ENCODE data around the gene SYNGR3. TPM values are rescaled to one million over a fixed set of nuclear protein-coding genes. Genes with fewer than 3 reads are reported as not detected.

Gene SYNGR3
- total RNA-seq, 1 donor from 2014 or later, result 71.3 TPM

DNA sequence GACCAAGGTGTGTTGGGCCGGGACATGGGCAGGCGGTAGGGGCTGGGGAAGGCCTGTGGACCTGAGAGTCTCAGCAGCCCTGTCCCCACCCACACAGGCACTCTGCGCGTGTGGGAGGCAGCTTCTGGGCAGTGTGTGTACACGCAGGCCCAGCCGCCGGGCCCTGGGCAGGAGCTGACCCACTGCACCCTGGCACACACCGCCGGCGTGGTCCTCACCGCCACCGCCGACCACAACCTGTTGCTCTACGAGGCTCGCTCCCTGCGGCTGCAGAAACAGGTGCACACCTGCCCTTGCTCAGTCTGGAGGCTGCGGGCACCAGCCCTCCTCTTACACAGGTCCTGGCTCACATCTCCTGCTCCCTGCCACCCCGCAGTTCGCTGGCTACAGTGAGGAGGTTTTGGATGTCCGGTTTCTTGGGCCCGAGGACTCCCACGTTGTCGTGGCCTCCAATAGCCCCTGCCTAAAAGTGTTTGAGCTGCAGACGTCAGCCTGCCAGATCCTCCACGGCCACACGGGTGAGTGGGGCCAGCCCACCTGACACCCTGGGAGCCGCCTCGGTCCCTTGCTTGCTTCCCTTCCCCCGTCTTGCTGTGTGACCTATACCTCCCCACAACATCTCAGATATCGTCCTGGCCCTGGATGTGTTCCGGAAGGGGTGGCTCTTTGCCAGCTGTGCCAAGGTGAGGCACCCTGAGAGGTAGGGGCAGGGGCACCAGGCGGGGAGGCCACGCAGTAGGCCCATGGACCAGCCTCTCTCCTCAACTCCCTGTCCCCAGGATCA lies 14.1 kb upstream of the SYNGR3 start:
- FAIRE-seq (no peak), DNase-seq (ENCODE audit: low spot score in 2 of 2) (no peak)

DNA sequence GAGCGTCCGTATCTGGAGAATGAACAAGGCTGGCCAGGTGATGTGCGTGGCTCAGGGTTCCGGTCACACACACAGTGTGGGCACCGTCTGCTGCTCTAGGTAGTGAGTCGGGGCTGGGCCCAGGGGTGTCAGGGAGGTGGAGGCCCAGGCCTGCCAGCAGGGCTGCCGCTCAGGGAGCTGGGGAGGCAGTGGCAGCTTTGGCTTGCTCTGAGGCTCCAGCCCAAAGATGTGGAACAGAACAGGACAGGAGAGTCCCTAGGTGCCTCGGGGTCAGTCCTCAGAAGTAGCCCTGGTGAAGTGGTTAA lies 13.6 kb upstream of the SYNGR3 start:
- FAIRE-seq, result no peak
- DNase-seq (ENCODE audit: low spot score in 2 of 2), result no peak

DNA sequence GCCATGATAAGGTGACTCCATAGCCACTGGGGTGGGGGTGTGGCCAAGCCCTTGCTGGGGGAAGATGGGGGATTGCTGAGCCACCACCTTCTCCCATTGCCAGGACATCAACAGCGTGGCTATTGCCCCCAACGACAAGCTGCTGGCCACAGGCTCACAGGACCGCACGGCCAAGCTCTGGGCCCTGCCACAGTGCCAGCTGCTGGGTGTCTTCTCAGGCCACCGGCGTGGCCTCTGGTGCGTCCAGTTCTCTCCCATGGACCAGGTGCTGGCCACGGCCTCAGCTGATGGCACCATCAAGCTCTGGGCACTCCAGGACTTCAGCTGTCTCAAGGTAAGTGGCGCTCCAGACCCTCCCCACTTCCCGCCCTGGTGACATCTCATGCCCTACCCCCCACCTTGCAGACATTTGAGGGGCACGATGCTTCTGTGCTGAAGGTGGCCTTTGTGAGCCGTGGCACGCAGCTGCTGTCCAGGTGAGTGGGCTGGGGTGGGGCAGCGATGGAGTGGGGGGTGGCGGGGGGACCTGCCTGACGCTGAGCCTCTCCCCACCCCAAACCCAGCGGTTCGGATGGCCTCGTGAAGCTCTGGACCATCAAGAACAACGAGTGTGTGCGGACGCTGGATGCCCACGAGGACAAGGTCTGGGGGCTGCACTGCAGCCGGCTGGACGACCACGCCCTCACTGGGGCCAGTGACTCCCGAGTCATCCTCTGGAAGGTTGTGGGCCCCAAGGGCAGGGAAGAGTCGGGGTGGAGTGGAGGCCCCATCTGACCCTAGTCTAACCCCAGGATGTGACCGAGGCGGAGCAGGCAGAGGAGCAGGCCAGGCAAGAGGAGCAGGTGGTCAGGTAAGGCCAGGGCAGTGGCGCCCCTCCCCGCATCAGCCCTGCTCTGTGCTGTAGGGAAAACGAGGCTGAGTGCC lies 12.6 kb upstream of the SYNGR3 start:
- DNase-seq (ENCODE audit: low spot score in 2 of 2) (no peak), FAIRE-seq (no peak)

DNA sequence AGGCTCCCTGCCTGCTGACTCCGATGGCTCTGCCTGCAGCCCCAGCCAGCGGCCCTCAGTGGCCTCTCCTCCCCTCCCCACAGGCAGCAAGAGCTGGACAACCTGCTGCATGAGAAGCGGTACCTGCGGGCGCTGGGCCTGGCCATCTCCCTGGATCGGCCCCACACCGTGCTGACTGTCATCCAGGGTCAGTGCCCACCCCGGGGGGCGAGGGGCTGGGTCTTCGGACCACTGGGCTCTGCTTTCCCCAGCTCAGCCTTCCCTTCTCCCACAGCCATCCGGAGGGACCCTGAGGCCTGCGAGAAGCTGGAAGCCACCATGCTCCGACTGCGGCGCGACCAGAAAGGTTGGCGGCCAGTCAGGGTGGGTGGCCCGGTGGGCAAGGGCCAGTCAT lies 11.9 kb upstream of the SYNGR3 start:
- no peak for FAIRE-seq
- no peak for DNase-seq (ENCODE audit: low spot score in 2 of 2)

DNA sequence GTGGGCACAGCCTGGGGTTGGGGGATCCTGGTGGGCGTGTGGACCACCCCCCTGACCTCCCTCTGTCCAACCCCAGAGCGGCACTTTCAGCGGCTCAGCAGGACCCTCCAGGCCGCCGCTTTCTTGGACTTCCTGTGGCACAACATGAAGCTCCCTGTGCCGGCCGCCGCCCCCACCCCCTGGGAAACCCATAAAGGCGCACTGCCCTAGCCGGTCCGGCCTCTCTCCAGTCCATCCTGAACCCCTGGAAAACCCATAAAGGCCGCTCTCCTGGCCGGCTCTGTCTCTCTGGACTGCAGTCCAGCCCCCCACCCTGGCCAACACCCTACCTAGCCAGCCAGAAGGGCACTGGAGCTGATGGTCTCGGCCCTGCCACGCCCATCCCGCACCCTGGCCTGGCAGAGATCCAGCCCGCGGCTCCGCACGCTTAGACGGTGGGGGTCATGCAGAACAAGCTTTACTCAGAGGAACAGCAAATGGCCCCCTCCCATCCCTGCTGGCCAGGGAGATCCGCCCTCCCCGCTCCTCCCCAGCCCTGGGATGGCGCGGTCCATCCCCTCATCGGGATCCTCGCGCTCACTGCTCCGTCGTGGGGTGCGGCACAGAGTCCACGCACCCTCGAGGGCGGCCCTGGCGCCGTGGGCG lies 11.2 kb upstream of the SYNGR3 start:
- DNase-seq (ENCODE audit: low spot score in 2 of 2) (no peak), FAIRE-seq (no peak)

DNA sequence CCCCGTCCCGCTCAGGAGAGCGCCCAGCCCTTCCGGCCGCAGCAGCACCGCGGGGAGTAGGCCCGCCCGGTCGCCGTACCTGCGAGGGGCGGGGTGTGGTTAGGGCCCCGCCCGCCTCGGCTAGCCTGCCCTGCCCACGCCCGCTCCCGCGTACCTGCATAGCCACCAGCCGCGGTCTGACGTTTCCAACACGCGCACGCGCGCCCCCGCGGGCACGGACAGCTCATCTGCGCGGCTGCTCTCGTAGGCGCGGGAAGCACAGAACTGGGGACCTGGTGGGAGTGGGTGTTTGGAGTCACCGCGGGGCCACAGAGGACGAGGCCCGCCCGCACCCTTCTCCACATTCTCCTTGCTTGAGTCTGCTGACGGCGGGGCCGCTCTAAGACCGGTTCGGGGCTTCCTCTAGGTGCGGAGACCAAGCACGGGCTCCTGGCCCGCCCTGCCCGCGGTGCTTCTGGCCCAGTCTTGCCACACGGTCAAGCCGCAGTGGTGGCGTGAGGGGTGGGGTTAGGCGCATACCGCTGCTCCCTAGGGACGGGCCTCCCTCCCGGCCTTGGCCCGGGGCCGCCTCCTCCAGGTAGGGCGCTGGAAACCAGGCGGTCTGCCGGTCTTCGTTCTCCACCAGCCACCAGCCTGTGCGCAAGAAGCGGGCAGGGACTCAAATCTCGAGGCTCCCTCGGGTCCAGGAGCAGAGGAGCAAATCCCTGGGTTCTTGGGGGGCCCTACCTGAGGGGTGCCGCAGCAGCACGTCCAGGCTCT lies 10.3 kb upstream of the SYNGR3 start:
- FAIRE-seq (no peak), DNase-seq (ENCODE audit: low spot score in 2 of 2) (no peak)

GRCh38 chr16:1980030-1980769 lies 9.6 kb upstream of the SYNGR3 start:
- no peak for DNase-seq (ENCODE audit: low spot score in 2 of 2)
- FAIRE-seq, result no peak

GRCh38 chr16:1980770-1981087 lies 9.0 kb upstream of the SYNGR3 start:
- FAIRE-seq, result no peak

GRCh38 chr16:1981398-1981836 lies 8.4 kb upstream of the SYNGR3 start, which contains the start of gene NOXO1:
TSS of gene NOXO1 (minus strand) at chr16:1981469. CDS start at chr16:1981179, 290 bp downstream.
- no peak for DNase-seq (ENCODE audit: low spot score in 2 of 2)
- no peak for FAIRE-seq

More at GRCh38 chr16:1980770-1981087, 9.0 kb upstream of the SYNGR3 start:
- DNase-seq (ENCODE audit: low spot score in 2 of 2), result no peak

DNA sequence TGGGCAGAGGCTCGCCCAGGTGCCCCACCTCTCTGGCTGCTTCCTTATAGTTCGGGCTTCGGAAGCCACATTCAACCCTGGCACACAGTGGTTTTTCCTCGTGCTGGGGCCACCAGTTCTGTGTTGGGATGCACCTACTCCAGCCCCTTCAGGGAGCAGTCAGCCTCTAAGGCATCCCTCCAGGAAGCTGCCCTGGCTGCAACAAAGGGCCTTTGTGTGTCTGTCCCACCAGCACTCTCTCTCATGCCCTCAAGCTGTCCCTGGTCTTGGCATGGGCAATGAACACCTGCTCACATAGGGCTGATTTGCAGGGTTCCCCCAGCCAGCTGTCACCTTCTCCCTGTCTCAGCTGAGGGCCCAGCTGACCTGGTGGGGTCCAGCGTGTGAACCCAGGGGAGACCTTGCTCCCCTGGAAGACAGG lies 7.7 kb upstream of the SYNGR3 start:
- DNase-seq (ENCODE audit: low spot score in 2 of 2) (peak in 1 of 2 donors; percentile 67), FAIRE-seq (no peak)

DNA sequence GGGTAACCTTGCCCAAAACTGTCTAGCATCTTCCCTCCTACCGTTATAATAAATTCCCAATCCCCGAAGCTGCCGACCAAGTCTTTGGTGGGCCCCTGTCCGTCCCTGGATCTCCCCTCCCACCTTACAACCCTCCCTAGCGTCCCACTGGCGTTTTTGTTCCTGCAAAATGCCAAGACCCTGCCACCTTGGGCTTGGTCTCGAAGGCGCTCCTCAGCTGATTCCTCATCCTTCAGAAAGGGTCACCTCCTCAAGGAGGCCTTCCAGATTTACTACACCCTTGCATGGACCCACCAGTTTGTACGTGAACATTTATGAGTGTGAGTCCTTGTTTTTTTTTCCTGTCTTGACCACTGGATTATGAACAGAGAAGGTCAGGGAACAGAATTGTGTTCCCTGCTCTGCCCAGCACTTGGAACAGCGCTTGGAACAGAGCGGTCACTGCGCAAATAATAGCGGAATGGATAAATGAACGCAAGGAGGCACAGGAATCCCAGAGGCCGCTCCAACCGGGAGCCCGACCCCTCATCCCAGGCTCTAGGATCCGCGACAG lies 6.7 kb upstream of the SYNGR3 start:
- DNase-seq (ENCODE audit: low spot score in 2 of 2), result no peak
- FAIRE-seq, result no peak

GRCh38 chr16:1983544-1984346 lies 6.0 kb upstream of the SYNGR3 start, which contains the start of gene GFER:
TSS of gene GFER (plus strand) at chr16:1984193. CDS start at chr16:1984219, 26 bp downstream.
- FAIRE-seq (no peak), DNase-seq (ENCODE audit: low spot score in 2 of 2) (peak; percentile 100)

GRCh38 chr16:1984347-1985225 lies 5.2 kb upstream of the SYNGR3 start:
- FAIRE-seq (no peak), DNase-seq (ENCODE audit: low spot score in 2 of 2) (no peak)

GRCh38 chr16:1985466-1986150 lies 4.2 kb upstream of the SYNGR3 start:
- no peak for DNase-seq (ENCODE audit: low spot score in 2 of 2)
- FAIRE-seq, result no peak

DNA sequence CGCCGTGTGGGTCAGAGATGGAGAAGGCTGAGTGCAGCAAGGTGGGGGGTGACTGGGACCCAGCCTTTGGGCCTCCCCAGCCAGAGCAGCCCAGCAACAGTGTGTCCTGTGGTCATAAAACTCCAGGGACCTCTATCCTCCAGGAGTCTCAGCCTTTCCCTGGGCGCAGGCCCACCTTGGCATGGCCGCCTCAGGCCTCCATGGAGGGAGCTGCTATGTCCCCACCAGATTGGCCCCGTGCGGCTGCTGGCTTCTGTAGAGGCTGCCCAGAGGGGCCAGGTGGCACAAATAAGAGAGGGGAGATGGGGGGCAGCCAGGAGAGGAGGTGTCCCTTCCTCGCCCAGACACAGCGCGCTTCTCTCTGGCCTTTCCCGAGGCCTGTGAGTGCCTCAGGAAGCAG lies 2.6 kb upstream of the SYNGR3 start:
- FAIRE-seq, result no peak
- no peak for DNase-seq (ENCODE audit: low spot score in 2 of 2)

DNA sequence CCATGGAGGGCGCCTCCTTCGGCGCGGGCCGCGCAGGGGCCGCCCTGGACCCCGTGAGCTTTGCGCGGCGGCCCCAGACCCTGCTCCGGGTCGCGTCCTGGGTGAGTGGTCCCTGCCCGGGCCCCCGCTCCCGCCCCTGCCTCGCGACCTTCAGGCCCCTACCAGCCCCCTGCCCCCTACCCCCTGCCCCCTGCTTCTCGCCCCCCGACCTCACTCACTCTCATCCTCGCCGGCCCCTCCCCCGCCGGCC lies 256 bp downstream of the SYNGR3 start:
- no peak for DNase-seq (ENCODE audit: low spot score in 2 of 2)
- FAIRE-seq, result no peak
